HG02840 (cell line): Measurements from ENCODE around the gene MYH14.

ENCODE experiments used
- ATAC-seq: cut with Tn5 transposase; IDR thresholded peaks from one replicate; pipeline ENCODE4 v1.9.1; 2021; ENCODE audit warnings: mild to moderate bottlenecking, moderate library complexity, moderate number of reproducible peaks; ENCODE audit not compliant: unreplicated experiment, low FRiP score

MYH14 gene

GRCh38 chr19:50313812-50314536 lies 110.6 kb downstream of the MYH14 start:
- no peak for ATAC-seq

GRCh38 chr19:50314724-50315708 lies 111.6 kb downstream of the MYH14 start:
- no peak for ATAC-seq

- no peak for ATAC-seq
These were observed 112.5 kb downstream of the MYH14 start for GRCh38 chr19:50315773-50316448.

- ATAC-seq = no peak
These were observed 113.7 kb downstream of the MYH14 start for GRCh38 chr19:50317115-50317514.

- no peak for ATAC-seq
These were observed 115.0 kb downstream of the MYH14 start for GRCh38 chr19:50318438-50318837.

GRCh38 chr19:50319156-50319555 lies 115.7 kb downstream of the MYH14 start:
- ATAC-seq = no peak

GRCh38 chr19:50320051-50320450 lies 116.6 kb downstream of the MYH14 start:
- ATAC-seq = no peak

- no peak for ATAC-seq
These were observed 117.2 kb downstream of the MYH14 start for GRCh38 chr19:50320596-50320995.

- no peak for ATAC-seq
These were observed 118.4 kb downstream of the MYH14 start for GRCh38 chr19:50321831-50322230.

GRCh38 chr19:50322234-50322633 lies 118.8 kb downstream of the MYH14 start:
- no peak for ATAC-seq

- no peak for ATAC-seq
These were observed 119.7 kb downstream of the MYH14 start for GRCh38 chr19:50322931-50323781.

GRCh38 chr19:50323782-50324133 lies 120.3 kb downstream of the MYH14 start:
- no peak for ATAC-seq

- ATAC-seq = no peak
These were observed 120.9 kb downstream of the MYH14 start for GRCh38 chr19:50324331-50324730.

GRCh38 chr19:50325310-50326100 lies 122.1 kb downstream of the MYH14 start:
- ATAC-seq = no peak

- ATAC-seq = no peak
These were observed 122.8 kb downstream of the MYH14 start for GRCh38 chr19:50326101-50326664.

GRCh38 chr19:50327013-50327412 lies 123.6 kb downstream of the MYH14 start:
- no peak for ATAC-seq

- no peak for ATAC-seq
These were observed 124.2 kb downstream of the MYH14 start for GRCh38 chr19:50327461-50328223.

- no peak for ATAC-seq
These were observed 124.9 kb downstream of the MYH14 start for GRCh38 chr19:50328224-50328872.
